GM19025 (cell line): ENCODE data around the gene KCTD1.

Source experiments
- ATAC-seq: cut with Tn5 transposase; IDR thresholded peaks from one replicate; pipeline ENCODE4 v1.9.1; 2021; ENCODE audit warnings: mild to moderate bottlenecking, low read depth, moderate library complexity; ENCODE audit not compliant: unreplicated experiment

The KCTD1 gene

GRCh38 chr18:26524504-26525351 lies 23.6 kb downstream of the KCTD1 start:
- no peak for ATAC-seq

GRCh38 chr18:26524002-26524401 lies 24.4 kb downstream of the KCTD1 start:
- ATAC-seq, result no peak

- ATAC-seq, result no peak
Observed at GRCh38 chr18:26521617-26522016, 26.7 kb downstream of the KCTD1 start.

DNA sequence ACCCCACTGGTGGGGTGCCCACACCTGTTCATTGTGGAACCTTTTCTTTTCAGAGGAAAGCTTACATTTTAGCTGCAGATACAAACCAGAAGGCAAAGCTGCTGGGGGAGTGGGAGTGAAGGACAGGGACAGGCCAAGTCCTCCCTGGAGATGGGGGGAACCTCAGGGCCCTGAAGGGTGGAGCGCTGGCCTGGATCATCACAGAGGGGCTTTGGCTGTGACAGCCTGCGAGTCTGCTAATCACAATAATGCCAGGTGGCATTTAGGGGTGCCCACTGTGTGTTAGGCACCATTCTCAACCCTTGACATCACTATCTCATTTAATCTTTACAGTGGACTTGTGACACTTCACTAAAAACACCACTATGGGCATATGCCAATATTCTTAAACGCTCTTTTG lies 27.4 kb downstream of the KCTD1 start:
- ATAC-seq, result no peak

- no peak for ATAC-seq
Observed at GRCh38 chr18:26519114-26519513, 29.2 kb downstream of the KCTD1 start.

GRCh38 chr18:26516964-26517363 lies 31.4 kb downstream of the KCTD1 start:
- ATAC-seq, result no peak

DNA sequence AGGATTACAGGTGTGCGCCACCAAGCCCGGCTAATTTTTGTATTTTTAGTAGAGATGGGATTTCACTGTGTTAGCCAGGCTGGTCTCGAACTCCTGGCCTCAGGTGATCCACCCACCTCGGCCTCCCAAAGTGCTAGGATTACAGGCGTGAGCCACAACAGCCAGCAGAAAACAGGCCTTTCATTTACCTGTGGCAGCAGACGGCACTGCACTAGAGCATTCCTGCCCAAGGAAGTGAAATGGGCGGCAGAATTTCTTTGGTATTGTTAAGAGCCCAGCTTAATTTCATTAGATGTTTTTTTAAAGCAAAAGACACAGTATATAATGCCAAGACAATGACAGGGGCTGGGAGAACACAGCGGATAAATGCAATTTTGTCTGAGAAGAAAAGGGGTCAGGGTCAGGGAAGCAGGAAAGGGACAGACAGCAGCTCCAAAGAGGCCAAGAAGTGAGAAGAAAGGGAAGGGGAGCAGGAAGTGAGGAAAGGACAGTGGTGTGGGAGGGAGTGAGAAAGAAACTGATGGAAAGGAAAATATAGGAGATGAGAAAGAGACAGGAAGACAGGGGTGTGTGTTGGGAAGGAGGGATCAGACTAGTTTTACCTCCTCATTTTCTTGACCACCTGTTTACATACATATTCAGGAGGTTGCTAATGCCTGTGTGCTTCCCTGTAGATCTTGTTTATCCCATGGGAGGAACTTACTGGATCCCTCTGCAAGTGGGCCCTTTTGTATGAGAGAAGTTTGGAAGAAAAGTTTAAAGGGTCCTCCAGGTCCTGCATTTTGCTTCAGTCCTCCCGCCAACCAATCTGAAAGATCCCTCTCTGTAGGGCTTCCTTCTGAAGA lies 32.5 kb downstream of the KCTD1 start:
- ATAC-seq, result no peak

DNA sequence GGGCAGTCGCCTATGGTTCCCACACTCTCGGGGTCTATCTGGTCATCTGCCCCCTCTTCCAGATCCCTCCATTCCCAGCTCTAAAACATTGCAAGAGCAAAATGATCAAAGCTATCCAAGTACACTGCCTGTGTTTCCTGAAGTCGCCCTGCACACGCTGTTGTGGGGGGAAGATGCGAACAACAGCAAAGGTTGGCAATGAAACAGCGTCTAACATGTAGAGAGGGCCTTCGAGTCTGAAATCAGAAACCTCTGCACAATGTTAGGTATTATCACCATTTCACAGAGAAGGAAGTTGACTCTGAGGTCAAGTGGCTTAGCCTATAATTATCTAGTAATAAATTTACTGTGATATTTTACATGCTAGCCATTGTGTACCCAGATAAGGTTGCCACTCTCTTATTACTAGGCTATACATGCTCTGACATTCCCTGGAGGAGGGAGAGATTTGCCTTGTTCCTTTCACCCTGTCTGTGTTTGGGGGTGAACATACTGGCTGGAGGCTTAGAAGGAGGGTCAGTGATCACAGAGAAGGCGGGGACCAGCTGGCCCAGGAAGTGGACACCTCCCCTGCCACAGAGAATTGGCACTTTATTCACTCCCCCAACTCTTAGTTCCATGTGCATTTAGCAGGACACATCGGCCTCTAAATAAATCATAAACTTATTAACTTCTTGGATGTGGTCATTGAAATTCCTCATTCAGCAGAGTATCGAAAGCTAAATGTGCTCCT lies 36.8 kb downstream of the KCTD1 start:
- ATAC-seq, result no peak

- no peak for ATAC-seq
Observed at GRCh38 chr18:26510337-26510736, 38.0 kb downstream of the KCTD1 start.

- ATAC-seq, result no peak
Observed at GRCh38 chr18:26506012-26506411, 42.3 kb downstream of the KCTD1 start.

GRCh38 chr18:26504831-26505230 lies 43.5 kb downstream of the KCTD1 start:
- ATAC-seq, result no peak

GRCh38 chr18:26503382-26503781 lies 45.0 kb downstream of the KCTD1 start:
- ATAC-seq, result no peak

GRCh38 chr18:26502823-26503222 lies 45.5 kb downstream of the KCTD1 start:
- ATAC-seq, result no peak

DNA sequence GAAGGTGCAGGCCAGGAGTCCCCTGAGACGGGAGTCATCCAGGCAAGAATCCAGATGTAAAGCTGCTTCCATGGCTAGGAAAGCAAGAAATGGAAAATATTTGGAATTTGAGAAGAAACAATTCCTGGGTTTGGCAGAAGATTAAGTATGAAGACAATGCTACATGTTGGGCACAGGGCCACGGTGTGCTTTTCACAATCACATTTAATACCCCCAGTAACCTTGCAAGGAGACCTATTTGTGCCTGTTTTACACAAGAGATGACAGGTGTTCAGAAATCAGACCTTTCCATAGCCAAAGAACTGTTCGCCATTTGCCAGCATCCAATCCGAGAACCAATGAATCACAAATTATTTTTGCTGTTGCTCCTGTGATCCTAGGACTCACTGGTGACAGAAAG lies 50.5 kb downstream of the KCTD1 start:
- ATAC-seq, result no peak

GRCh38 chr18:26496528-26496927 lies 51.8 kb downstream of the KCTD1 start:
- no peak for ATAC-seq

- ATAC-seq, result no peak
Observed at GRCh38 chr18:26495287-26495686, 53.1 kb downstream of the KCTD1 start.

DNA sequence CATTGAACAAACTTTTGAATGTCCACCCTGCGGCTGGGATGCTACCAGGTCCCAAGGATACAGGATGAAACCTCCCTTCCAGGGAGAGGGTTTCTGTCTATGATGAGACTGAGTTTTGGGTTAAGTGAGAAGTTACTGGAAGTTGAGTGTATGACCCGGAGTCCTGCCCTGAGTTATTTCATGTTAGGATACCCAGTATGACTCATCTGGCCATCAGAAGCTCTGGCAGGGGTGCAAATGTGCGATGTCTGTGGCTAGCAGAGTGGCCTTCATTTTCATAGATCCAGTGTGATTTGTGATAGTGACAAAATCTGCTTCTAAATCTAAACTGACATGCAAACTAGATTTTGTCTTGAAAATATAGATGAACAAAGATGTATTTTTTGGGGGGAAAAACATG lies 55.3 kb downstream of the KCTD1 start:
- no peak for ATAC-seq

- no peak for ATAC-seq
Observed at GRCh38 chr18:26491194-26491816, 57.0 kb downstream of the KCTD1 start.

- no peak for ATAC-seq
Observed at GRCh38 chr18:26489881-26490280, 58.5 kb downstream of the KCTD1 start.

- no peak for ATAC-seq
Observed at GRCh38 chr18:26489191-26489590, 59.2 kb downstream of the KCTD1 start.
